Activated CD8-positive, alpha-beta memory T cell treated with anti-CD3 and anti-CD28 coated beads for 36 hours (primary cell): Measurements from ENCODE around the gene PDLIM4. TPM values are rescaled to one million over a fixed set of nuclear protein-coding genes. Genes with fewer than 3 reads are reported as not detected.

ENCODE experiments used
- CTCF ChIA-PET: fragments of 350-600 bp; sonication (Branson Sonifier 250); formaldehyde crosslinking; loops from one replicate; lab custom pipeline; 2021; ENCODE audit warnings: antibody characterized with exemption; lab: Charles Lee
- POLR2A ChIA-PET: fragments of 350-600 bp; sonication (Branson Sonifier 250); formaldehyde crosslinking; loops from one replicate; lab custom pipeline; 2021; ENCODE audit warnings: antibody characterized with exemption; lab: Charles Lee
- total RNA-seq, 2 experiments: library from RNA; stranded (reverse); gene quantifications; one replicate each; pipeline ENCODE4 v1.2.3, GENCODE V29; 2021

Gene PDLIM4
- total RNA-seq, 2 experiments from 2014 or later, result 1.1 to 1.4 TPM

- ChIA-PET CTCF (interaction anchor here (0.8 to 2.3 kb wide), 15 partner anchors 9 to 218 kb away, joined by 3 to 10 read pairs (median 4); partner anchors contain the start of genes P4HA2, SLC22A4 and SLC22A5), POLR2A (interaction anchor here (0.9 kb wide), 1 partner anchor 22 kb away, joined by 3 read pairs; no protein-coding TSS in a partner anchor)
Observed at GRCh38 chr5:132271251-132272246, 14.1 kb downstream of the PDLIM4 start.

GRCh38 chr5:132272311-132273210 is 15.1 kb downstream of the PDLIM4 start:
- ChIA-PET POLR2A (interaction anchor here (0.9 kb wide), 1 partner anchor 21 kb away, joined by 3 read pairs; no protein-coding TSS in a partner anchor), CTCF (interaction anchor here (0.7 to 2.3 kb wide), 18 partner anchors 9 to 244 kb away, joined by 3 to 10 read pairs (median 4); partner anchors contain the start of genes P4HA2, SLC22A4 and SLC22A5)

- CTCF ChIA-PET, result interaction anchor here (0.9 to 2.3 kb wide), 3 partner anchors 46 to 219 kb away, joined by 3 to 7 read pairs (median 4); partner anchors contain the start of genes P4HA2 and SLC22A5
- POLR2A ChIA-PET, result interaction anchor here (0.6 kb wide), 1 partner anchor 113 kb away, joined by 3 read pairs; no protein-coding TSS in a partner anchor
Observed at GRCh38 chr5:132273631-132274030, 16.1 kb downstream of the PDLIM4 start.

- CTCF ChIA-PET, result no interaction called here
- POLR2A ChIA-PET, result interaction anchor here (0.6 kb wide), 1 partner anchor 112 kb away, joined by 3 read pairs; no protein-coding TSS in a partner anchor
Observed at GRCh38 chr5:132274050-132274792, 16.7 kb downstream of the PDLIM4 start.

GRCh38 chr5:132275367-132276220 is 18.1 kb downstream of the PDLIM4 start:
- ChIA-PET CTCF (interaction anchor here (1.4 kb wide), 1 partner anchor 16 kb away, joined by 3 read pairs; no protein-coding TSS in a partner anchor), POLR2A (no interaction called here)

- CTCF ChIA-PET, result interaction anchor here (0.6 kb wide), 1 partner anchor 778 kb away, joined by 4 read pairs; no protein-coding TSS in a partner anchor
- POLR2A ChIA-PET, result no interaction called here
Observed at GRCh38 chr5:132277256-132277655, 19.8 kb downstream of the PDLIM4 start.

GRCh38 chr5:132277971-132278853 is 20.7 kb downstream of the PDLIM4 start:
- POLR2A ChIA-PET, result no interaction called here
- CTCF ChIA-PET, result no interaction called here

GRCh38 chr5:132279801-132280200 is 22.3 kb downstream of the PDLIM4 start:
- CTCF ChIA-PET, result no interaction called here
- POLR2A ChIA-PET, result no interaction called here

- POLR2A ChIA-PET, result no interaction called here
- CTCF ChIA-PET, result interaction anchor here (0.6 to 1.3 kb wide), 3 partner anchors 8 to 114 kb away, joined by 3 to 4 read pairs (median 4); partner anchors contain the start of gene SLC22A4
Observed at GRCh38 chr5:132280371-132281240, 23.1 kb downstream of the PDLIM4 start.

- CTCF ChIA-PET, result interaction anchor here (1.3 kb wide), 1 partner anchor 9 kb away, joined by 4 read pairs; no protein-coding TSS in a partner anchor
- POLR2A ChIA-PET, result interaction anchor here (0.6 kb wide), 1 partner anchor 90 kb away, joined by 3 read pairs; no protein-coding TSS in a partner anchor
Observed at GRCh38 chr5:132281856-132282614, 24.5 kb downstream of the PDLIM4 start.

- CTCF ChIA-PET, result interaction anchor here (0.6 to 1.2 kb wide), 2 partner anchors 8 to 11 kb away, joined by 3 read pairs; no protein-coding TSS in a partner anchor
- POLR2A ChIA-PET, result no interaction called here
Observed at GRCh38 chr5:132283423-132284043, 26.0 kb downstream of the PDLIM4 start.

GRCh38 chr5:132289097-132289496 is 31.6 kb downstream of the PDLIM4 start:
- ChIA-PET CTCF (no interaction called here), POLR2A (no interaction called here)

- CTCF ChIA-PET, result interaction anchor here (0.6 to 0.9 kb wide), 3 partner anchors 7 to 303 kb away, joined by 3 to 4 read pairs (median 3); no protein-coding TSS in a partner anchor
- POLR2A ChIA-PET, result no interaction called here
Observed at GRCh38 chr5:132291026-132291425, 33.5 kb downstream of the PDLIM4 start.
